CD1c-positive myeloid dendritic cell (primary cell): Measurements from ENCODE around the gene MPP3.
"Not testable (repeated sequence)": the region's sequence is repeated elsewhere in the genome, so short reads cannot be mapped to it uniquely, and the experiment has no call there.

Experiments used
- DNase-seq: peaks from one replicate; pipeline ENCODE4 v3.0.0-alpha.2; 2016; ENCODE audit errors: extremely low spot score

The MPP3 gene

DNA sequence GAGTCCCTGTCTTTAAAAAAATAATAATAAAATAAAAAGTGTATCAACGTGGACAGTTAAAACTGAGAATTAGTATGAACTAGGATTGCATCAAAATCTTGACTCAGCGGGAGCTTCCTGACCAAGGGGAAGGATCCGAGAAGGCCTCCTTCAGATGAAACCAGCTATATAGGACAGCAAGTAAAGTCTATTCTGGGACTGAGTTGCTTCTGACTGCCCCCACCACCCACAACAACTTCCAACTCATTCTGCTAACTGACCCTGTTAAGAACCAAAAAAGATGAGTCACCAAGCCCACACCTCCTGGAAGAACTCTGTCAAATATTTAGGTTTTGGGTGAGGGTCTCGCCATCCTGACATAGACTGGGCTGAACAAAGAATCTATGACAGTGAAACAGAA is 24.9 kb downstream of the MPP3 start:
- DNase-seq, result no peak

DNA sequence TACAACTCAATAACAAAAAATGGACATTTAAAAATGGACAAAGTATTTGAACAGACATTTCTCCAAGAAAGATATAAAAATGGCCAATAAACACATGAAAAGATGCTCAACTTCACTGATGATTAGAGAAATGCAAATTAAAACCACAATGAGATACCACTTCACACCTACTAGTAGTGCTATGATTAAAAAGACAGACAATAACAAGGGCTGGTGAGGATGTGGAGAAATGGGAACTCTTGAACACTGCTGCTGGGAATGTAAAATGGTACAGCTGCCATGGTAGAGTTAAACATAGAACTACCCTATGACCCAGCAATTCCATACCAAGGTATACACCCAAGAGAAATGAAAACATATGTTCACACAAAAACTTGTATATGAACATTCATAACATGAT is 27.8 kb downstream of the MPP3 start:
- DNase-seq, result no peak

DNA sequence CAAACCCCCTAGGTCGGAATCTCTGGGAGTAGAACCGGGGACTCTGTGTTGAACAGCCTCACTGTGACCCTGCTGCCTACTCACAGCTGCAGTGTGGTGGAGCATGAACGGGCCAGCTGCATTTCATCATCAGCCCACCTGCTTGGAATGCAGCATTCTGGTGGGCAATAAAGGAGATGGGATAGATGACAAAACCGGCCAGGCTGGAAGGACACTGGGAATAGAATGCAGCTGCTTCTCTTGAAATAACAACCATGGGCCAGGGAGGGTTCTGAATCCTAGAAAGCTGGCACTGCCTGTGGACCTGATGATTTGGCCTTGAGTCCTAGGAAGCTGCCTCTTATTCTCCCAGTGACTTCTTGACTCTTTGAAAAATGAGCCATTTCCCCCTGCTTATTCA is 29.2 kb downstream of the MPP3 start:
- no peak for DNase-seq

DNA sequence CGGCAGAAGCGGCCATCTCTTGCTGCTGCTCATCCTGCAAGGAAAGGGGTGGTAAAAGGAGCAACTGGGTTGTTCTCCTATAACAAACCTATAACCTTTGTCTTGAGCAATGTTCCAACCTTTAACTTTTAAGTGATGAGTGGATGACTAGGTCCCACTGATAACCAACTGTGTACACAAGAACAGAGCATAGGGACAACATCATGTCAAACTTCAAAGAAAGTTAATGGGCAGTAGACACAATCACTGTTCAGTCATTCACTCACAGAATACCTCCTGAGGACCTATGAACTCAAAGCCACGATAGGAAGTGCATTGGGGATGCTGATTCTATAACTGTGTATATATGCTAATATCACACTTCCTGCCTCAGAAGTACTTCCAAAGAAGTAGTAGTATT is 31.1 kb downstream of the MPP3 start:
- DNase-seq, result no peak

DNA sequence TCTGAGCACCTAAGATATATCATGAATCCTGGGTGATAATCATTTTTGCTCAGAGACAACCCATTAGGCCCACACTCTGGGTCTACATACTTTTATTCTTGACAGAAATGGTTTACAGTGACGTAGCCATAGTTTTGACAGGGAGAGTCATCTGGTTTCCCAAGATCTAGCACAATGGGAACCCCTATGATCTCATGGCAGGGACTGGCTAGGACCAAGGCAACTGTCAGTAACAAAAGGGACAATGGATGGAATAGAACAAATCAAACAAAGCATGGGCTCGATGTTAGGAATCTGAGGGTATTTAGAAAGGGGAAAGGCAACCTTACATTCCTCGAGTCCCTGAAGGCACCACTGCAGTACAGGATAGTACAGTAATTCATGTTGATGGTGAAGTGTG is 32.2 kb downstream of the MPP3 start:
- DNase-seq, result no peak

DNA sequence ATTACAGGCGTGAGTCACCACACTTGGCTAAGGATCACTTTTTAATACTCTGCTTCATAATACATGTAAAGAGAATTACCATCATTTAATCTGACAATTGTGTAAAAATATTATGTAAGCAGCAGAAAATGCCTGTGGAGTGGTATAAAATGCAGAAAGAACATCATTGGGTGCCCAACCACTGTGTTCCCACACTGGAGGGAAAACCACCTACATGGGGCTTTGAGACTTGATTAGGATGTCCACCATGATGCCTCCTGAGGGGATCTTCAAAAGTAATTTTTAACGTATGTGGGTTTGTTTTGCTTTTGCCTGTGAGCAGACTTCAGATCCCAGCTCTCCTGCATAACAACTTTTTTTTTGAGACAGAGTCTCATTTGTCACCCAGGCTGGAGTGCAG is 33.9 kb downstream of the MPP3 start:
- DNase-seq, result no peak

DNA sequence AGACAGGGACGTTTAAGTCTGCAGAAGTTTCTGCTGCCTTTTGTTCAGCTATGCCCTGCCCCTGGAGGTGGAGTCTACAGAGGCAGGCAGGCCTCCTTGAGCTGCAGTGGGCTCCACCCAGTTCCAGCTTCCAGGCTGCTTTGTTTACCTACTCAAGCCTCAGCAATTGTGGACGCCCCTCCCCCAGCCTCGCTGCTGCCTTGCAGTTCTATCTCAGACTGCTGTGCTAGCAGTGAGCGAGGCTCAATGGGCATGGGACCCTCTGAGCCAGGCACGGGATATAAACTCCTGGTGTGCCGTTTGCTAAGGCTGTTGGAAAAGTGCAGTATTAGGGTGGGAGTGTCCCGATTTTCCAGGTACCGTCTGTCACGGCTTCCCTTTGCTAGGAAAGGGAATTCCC is 34.9 kb downstream of the MPP3 start:
- DNase-seq, result not testable (repeated sequence)

DNA sequence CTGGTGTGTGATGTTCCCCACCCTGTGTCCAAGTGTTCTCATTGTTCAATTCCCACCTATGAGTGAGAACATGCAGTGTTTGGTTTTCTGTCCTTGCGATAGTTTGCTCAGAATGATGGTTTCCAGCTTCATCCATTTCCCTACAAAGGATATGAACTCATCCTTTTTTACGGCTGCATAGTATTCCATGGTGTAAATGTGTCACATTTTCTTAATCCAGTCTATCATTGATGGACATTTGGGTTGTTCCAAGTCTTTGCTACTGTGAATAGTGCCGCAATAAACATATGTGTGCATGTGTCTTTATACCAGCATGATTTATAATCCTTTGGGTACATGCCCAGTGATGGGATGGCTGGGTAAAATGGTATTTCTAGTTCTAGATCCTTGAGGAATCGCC is 40.3 kb downstream of the MPP3 start:
- not testable (repeated sequence) for DNase-seq

DNA sequence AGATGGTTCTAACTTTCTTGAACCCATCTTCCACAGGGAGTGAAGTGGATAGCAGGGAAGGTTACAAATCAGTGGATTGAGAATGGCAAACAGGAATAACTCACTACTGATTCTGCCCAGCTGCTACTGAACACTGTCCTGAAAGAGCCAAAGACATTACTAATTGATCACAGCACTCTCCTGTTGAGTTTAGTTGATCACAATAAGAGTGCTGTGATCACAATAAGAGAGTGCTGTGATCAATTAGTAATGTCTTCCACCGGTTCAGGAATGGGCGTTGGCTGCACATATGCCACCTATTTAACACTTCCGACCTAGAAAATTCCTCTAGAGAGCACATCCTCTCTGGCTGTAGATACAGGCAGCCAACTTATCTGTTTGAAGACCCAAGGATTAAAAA is 41.4 kb downstream of the MPP3 start:
- DNase-seq, result no peak

DNA sequence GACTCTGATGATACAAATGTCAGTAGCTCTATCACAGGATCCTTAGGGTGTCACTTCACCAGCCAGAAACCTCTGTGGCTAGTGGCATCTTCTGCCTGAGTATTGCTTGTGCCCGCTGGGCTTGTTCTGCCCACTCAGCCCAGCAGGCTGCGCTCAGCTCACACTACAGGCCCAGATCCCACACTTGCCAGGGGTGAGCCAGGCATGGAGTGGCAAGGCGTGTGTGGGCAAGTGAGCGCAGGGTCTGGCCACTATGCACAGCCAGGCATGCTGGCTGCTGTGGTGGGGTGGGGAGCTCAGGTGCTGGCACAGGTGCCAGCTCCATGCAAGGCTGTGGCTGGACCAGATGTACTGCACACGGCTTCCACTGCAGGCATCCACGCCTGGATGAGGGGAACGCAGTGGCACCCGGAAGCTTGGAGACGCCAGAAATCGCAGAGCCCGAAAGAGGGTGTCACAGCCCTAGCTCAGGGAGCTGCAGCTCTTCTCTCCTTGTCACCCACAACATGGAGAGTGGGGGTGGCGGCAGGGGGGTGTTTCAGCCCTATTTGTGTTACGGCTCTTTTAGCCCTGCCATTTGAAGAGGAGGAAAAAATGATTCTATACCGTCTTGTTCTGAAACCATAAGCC is 42.5 kb downstream of the MPP3 start:
- no peak for DNase-seq

DNA sequence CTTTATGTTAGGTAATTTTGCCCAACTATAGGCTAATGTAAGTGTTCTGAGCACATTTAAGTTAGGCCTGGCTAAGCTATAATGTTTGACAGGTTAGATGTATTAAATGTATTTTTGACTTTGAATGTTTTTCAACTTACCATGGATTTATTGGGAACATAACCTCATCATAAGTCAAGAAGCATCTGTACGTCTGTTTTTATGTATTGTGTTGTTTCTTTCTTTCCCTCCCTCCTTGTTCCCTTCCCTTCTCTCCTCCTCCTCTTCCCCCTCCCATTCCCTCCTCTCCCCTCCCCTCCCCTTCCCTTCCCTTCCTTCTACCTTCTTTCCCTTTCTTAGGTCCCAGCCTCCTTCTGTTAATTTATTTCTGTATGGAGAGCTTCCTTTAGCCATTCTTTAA is 43.5 kb downstream of the MPP3 start:
- DNase-seq, result no peak

DNA sequence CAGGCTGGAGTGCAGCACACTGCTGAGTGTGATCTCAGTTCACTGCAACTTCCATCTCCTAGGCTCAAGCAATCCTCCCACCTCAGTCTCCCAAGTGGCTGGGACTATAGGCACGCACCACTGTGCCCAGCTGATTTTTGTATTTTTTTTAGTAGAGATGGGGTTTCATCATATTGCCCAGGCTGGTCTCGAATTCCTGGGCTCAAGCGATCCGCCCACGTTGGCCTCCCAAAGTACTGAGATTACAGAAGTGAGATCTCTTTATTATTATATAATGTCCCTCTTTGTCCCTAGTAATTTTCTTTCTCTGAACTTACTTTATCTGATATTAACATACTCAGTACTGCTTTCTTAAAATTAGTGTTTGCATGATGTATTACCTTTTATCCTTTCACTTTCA is 44.4 kb downstream of the MPP3 start:
- DNase-seq, result peak; percentile 58

DNA sequence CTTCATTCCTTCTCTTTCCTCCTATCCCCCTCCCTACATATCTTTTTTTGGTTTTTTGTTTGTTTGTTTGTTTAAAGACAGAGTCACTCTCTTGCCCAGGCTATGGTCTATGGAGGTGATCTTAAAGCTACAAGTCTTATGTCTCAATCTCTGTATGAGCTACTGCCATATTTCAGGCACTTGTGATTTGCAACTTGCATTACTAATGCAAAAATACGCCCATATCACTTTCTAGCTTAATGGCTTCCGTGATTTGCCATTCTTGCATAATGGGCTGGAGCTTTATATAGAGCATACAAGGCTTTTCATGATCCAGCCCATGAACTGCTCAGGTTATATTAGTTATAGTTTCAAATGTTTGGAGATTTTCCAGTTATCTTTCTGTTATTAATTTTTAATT is 45.2 kb downstream of the MPP3 start:
- peak; percentile 58 for DNase-seq

DNA sequence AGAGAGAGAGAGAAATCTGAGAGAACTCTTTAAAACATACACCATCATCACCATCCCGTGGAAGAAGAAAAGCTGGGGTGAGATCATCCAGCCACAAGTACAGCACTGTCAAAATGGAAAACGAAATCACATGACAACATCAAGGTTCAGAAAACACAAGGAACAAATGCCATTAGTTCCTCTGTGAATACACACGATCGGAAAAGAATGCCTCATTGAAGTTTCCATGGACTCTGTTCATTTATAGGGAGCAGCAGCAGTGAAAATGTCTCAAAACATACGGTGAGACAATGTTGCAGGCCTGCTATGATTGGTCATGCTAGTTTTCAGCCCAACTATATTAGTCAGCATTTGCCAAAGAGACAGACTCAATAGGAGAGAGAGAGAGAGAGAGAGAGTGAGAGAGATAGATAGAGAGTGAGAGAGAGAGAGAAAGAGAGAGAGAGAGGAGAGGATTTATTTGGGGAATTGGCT is 48.3 kb downstream of the MPP3 start:
- DNase-seq, result no peak

DNA sequence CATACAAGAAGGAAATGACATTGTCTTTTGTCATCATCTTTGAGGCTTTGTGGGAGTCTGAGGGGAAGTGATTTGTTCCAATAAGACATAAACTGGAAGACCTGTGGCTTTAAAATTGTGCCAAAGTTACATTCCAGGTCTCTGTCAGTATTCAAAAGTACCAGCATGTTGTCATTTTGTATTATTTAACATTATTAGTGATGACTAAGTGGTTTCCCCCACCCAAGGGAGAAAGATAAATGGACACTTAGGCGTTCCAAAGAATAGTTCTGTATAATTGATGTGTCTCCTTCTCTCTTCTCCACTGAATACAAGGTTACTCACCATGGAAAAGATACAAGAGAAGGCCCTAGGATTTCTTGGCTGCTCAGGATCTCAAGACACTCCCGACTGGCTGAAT is 48.9 kb downstream of the MPP3 start:
- DNase-seq, result no peak

DNA sequence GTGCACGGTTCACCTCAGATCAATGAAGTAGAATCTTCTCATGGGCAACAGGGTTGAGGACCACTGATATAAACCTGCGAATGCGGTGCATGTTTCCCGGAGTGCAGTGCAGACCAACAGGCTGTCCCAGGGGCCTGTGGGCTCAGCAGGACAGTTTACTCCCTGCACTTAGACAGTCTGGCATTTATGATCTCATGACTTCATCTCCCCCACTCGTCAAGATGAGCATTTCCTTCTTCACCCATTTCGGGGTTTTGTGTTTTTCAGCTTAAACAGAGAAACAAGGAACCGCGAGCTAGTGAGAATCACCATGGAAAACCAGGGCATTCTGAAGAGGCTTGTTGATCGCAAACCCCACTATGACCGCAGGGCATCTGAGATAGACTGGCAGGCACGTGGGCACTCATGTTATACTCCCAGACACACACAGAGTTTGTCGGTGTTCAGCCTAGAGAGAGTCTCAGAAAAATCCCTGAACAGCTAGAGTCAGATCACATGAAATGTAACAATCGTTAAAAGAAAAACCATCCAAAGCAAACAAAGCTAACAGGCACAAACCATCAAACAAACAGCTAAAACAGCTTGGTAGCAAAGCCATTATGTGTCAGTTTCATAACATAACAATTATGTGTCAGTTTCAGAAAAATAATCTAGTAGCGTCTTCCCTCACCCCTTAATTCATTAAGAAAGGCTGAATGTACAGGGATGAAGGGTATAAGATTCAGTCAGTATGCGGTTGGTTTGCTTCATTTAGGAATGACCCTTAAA is 49.8 kb downstream of the MPP3 start:
- no peak for DNase-seq

DNA sequence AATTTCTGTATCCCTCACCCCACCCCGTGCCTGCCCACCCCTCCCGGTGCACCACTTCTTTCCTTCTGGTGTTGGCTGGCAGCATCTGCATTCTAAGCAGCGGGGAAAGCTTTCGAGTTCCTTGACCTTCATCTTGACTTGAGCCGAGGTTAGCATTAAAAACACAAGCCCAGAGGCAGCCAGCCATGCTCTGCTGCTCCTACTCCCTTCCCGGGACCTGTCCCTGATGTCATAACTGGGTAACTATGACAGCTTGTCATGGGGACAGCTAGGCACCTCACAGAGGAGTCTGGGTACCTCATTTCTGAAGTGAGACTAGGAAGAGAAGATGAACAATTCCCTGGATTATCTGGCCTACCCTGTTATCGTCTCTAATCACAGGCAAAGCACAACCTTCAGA is 52.8 kb downstream of the MPP3 start, which contains the start of gene CFAP97D1:
TSS of gene CFAP97D1 (plus strand) at position 301 of the 400 bp plus-strand sequence. CDS start at position 329, 28 bp downstream.
- DNase-seq, result no peak

DNA sequence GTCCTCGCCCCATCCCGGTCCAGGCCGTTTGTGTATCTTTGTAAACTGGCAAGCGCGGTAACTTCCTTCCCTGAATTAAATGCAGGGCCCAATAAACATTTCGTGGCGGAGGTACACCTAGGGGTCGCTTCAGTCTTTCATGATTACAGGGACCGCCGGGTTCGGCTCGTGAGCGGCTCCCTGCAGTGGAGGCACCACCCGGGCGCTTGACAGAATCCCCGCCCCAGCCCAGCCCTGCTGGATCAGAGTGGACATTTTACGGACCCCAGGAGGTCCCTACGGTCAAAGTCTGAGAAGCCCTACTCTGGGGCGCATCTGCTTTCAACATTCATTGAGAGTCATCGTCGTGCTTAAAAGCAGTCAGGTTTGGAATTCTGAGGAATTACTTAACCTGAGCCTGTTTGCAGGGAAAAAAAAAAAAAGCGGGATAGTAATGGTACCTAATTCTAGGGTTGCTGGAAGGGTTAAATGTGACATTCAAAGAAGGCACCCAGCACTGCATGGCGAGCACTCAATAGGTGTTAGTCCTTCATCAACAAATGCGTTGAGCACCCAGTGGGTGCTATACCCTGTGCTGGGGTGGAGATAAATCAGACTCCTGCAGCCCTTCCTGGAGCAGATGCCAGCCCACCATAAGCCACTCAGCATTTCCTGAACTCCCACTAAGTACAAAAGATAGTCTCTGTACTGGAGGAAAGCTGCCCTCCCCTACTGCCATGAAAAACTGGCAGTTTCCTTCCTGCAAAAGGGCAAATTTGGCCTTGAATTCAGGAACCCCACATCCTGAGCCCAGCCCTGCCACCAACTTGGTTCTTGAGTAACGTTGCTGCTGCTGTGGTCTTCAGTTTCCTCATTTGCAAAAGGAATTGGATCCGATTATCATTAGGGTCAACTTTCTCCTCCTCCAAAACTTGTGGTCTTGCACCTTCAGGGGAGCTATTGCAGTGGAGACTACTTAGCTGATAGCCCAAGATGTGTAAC is 53.5 kb downstream of the MPP3 start:
- DNase-seq, result peak; percentile 81

DNA sequence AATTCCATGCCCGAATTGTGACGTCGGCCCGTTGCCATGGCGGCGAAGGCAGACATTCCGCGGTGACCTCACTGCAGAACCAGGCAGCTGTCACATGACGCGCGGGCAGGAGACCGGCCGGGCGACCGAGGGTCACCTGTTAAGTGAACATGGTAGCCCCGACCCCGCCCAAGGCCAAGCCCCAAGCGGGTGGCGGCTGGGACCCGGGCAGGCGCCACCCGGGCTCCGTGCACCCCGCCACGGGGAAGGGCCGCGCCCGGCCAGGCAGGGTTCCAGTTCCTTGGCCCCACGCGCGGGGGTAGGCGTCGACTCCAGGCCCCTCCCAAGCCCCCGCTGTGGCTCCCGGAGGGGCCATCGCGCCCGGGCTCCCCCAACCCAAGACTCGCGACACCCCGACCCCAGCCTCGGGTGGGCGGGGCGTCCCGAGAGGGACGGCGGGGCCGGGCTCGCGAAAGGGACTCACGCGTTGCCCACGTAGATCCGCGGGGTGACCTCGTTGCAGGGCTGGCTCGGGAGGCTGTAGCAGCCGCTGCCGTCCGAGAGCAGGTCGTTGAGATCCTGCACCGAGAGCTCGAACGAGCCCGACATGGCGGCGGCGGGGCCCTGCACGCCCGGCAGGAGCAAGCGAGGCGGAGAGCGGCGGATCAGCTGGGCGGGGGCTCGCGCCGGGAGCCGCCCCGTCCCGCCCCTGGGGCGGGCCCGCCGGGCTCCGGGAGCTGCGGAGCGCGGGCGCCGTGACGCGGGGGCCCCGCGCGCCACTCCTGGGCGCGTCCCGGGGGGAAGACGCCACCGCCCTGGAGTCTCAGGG is 54.4 kb downstream of the MPP3 start, which contains the start of gene DUSP3:
TSS of gene DUSP3 (minus strand) at position 641 of the 808 bp plus-strand sequence. CDS start at position 588, 53 bp downstream.
- DNase-seq, result peak; percentile 95

DNA sequence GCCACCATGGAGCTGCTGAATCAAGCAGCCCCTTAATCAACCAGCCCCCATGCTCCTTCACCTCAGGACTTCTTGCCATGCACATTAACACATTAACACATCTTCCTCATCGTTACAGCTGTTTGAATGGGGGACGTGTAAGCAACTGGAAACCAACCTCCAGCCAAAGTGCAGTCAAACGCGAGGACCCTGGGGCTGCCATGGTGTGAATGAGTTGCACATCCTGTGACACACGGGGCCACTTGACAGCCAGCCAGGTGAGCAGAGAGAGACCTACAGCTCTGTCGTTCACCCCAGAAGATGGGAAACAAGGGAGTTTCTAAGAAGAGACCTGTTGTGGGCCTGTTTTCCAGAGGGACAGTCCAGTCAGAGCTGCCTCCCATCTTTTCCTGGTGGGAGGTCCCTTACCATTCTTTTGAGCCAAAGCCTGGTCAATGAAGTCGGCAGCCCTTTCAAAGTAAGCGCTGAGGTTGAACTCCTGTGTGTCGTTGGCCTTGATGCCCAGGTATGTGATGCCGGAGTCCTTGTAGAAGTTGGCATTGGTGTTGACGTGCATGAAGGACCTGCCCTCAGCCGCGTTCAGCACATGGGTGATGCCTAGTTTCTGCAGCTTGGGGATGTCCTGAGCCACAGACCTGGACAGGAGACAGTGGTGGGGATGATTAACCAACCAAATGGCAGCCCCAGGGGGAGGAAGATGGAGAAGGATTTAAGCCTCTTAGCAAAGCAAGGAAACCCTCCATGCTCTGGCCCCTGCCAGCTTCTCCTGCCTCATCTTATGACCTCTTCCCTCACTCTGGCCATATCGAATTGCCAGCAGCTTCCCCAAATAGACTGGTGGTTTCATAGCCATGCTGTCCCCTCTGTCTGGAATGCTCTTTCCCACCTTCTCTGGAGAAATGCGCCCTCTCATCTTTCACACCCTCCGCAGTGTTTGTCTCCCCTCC is 58.4 kb downstream of the MPP3 start:
- DNase-seq, result no peak
